HCT116 (cell line): ENCODE data around the gene B3GNT4. TPM values are rescaled to one million over a fixed set of nuclear protein-coding genes. Genes with fewer than 3 reads are reported as not detected.

ENCODE experiments used
- ATAC-seq: fragments of 200-7000 bp; cut with Tn5 transposase; 2 replicates; pipeline ENCODE4 v1.9.1; 2020; ENCODE audit warnings: mild to moderate bottlenecking, moderate library complexity
- BruUV-seq: library from RNA; stranded (reverse); fragments of 400-500 nt; replicated peaks from 2 replicates; lab custom pipeline; 2021; lab: Mats Ljungman, UMichigan
- CTCF ChIA-PET: fragments of 300-600 bp; sonication (Branson Sonifier 250); formaldehyde crosslinking; loops from one replicate; lab custom pipeline; 2021; ENCODE audit warnings: antibody characterized with exemption; lab: Charles Lee
- POLR2A ChIA-PET: fragments of 300-600, 350-600 bp; sonication (Branson Sonifier 250); formaldehyde crosslinking; loops from one replicate; lab custom pipeline; 2021; ENCODE audit warnings: antibody characterized with exemption; lab: Charles Lee
- RAD21 ChIA-PET, 2 experiments: fragments of 300-600 bp; sonication (Branson Sonifier 250); formaldehyde crosslinking; loops; one replicate each; lab custom pipeline; 2023; ENCODE audit warnings: low total read pairs in 2 of 2; ENCODE audit not compliant: uncharacterized antibody in 2 of 2, unreplicated experiment in 2 of 2, low non-redundant PET in 1 of 2; lab: Charles Lee
- DNase-seq: peaks from one replicate; pipeline ENCODE4 v3.0.0-alpha.2; 2010; ENCODE audit warnings: low read depth, low spot score
- H2AFZ ChIP-seq: fragments of 200-600 bp; shearing (Covaris generic), sonication (generic); 2 replicates; pipeline ENCODE4 v1.6.1; 2017; ENCODE audit warnings: low read depth, mixed run types, mixed read lengths, antibody characterized with exemption, low read length; ENCODE audit not compliant: poor library complexity, severe bottlenecking
- H3K27ac ChIP-seq: 2 replicates; pipeline ENCODE4 v1.5.1; 2012; ENCODE audit warnings: low read depth, low read length
- H3K27me3 ChIP-seq: fragments of 200-600 bp; sonication (generic); 2 replicates; pipeline ENCODE4 v1.6.1; 2016; ENCODE audit warnings: mixed run types, low read length, mixed read lengths; ENCODE audit not compliant: insufficient read depth
- H3K36me3 ChIP-seq, 2 experiments: fragments of 200-500 bp in 1 of 2; fragments of 200-600 bp in 1 of 2; sonication (Bioruptor generic) in 1 of 2; sonication (generic) in 1 of 2; 2 replicates each; pipeline versions ENCODE4 v1.5.1 to v1.6.1; 2014 to 2016; ENCODE audit warnings: low read length in 2 of 2, inconsistent platforms in 1 of 2, mixed read lengths in 1 of 2, mixed run types in 1 of 2; ENCODE audit not compliant: insufficient read depth in 2 of 2, control insufficient read depth in 1 of 2
- H3K4me1 ChIP-seq, 2 experiments: fragments of 200-600 bp in 1 of 2; sonication (generic) in 1 of 2; 2 replicates each; pipeline versions ENCODE4 v1.5.1 to v1.6.1; 2012 to 2017; ENCODE audit warnings: low read length in 2 of 2, inconsistent platforms in 1 of 2, mild to moderate bottlenecking in 1 of 2, mixed read lengths in 1 of 2, mixed run types in 1 of 2, moderate library complexity in 1 of 2; ENCODE audit not compliant: insufficient read depth in 2 of 2, control insufficient read depth in 1 of 2
- H3K4me2 ChIP-seq: fragments of 200-600 bp; sonication (generic); 2 replicates; pipeline ENCODE4 v1.6.1; 2017; ENCODE audit warnings: mixed run types, low read length, mixed read lengths
- H3K4me3 ChIP-seq, 2 experiments: fragments of 200-600 bp in 1 of 2; sonication (generic) in 1 of 2; replicated peaks in 1 of 2; 2 replicates each; pipeline ENCODE4 v1.5.1; 2011 to 2016; ENCODE audit warnings: low read length in 2 of 2, control low read depth in 1 of 2, low read depth in 1 of 2, mild to moderate bottlenecking in 1 of 2, mixed read lengths in 1 of 2, mixed run types in 1 of 2
- H3K79me2 ChIP-seq: fragments of 200-600 bp; sonication (generic); 2 replicates; pipeline ENCODE4 v1.6.1; 2017; ENCODE audit warnings: mild to moderate bottlenecking, mixed run types, low read length, moderate library complexity, mixed read lengths; ENCODE audit not compliant: insufficient read depth
- H3K9ac ChIP-seq: fragments of 200-600 bp; sonication (generic); 2 replicates; pipeline ENCODE4 v1.6.1; 2016; ENCODE audit warnings: low read length, mixed read lengths
- H3K9me2 ChIP-seq: fragments of 200-600 bp; sonication (generic), shearing (Covaris generic); 2 replicates; pipeline ENCODE4 v1.6.1; 2017; ENCODE audit warnings: mixed run types, mild to moderate bottlenecking, moderate library complexity; ENCODE audit not compliant: insufficient read depth
- H3K9me3 ChIP-seq, 2 experiments: fragments of 200-500 bp in 1 of 2; fragments of 200-600 bp in 1 of 2; sonication (Bioruptor generic) in 1 of 2; sonication (generic) in 1 of 2; 2 replicates each; pipeline ENCODE4 v1.6.1; 2014 to 2017; ENCODE audit warnings: low read length in 2 of 2, mixed read lengths in 2 of 2, inconsistent platforms in 1 of 2, low read depth in 1 of 2, mild to moderate bottlenecking in 1 of 2, mixed run types in 1 of 2, moderate library complexity in 1 of 2; ENCODE audit not compliant: control insufficient read depth in 1 of 2, insufficient read depth in 1 of 2
- H4K20me1 ChIP-seq: fragments of 200-600 bp; sonication (generic), shearing (Covaris generic); 2 replicates; pipeline ENCODE4 v1.6.1; 2017; ENCODE audit warnings: mixed run types, mild to moderate bottlenecking, moderate library complexity; ENCODE audit not compliant: insufficient read depth
- EGR1 ChIP-seq: IDR thresholded peaks from 2 replicates; pipeline ENCODE4 v1.6.1; 2012; ENCODE audit warnings: low read depth
- ELF1 ChIP-seq: IDR thresholded peaks from 2 replicates; pipeline ENCODE4 v1.6.1; 2012; ENCODE audit warnings: low read depth, borderline replicate concordance
- EZH2 ChIP-seq: fragments of 200-600 bp; sonication (generic); IDR thresholded peaks from 2 replicates; pipeline ENCODE4 v1.6.1; 2017; ENCODE audit warnings: antibody characterized with exemption, mixed run types
- EZH2phosphoT487 ChIP-seq: fragments of 200-600 bp; IDR thresholded peaks from 2 replicates; pipeline ENCODE4 v1.6.1; 2018; ENCODE audit warnings: antibody characterized with exemption, borderline replicate concordance
- FOSL1 ChIP-seq: IDR thresholded peaks from 2 replicates; pipeline ENCODE4 v1.6.1; 2012; ENCODE audit warnings: low read depth
- POLR2A ChIP-seq: IDR thresholded peaks from 2 replicates; pipeline ENCODE4 v1.7.0; 2011; ENCODE audit warnings: borderline replicate concordance; ENCODE audit not compliant: insufficient read depth, insufficient read length; ENCODE audit errors: extremely low read depth
- POLR2AphosphoS5 ChIP-seq: IDR thresholded peaks from 2 replicates; pipeline ENCODE4 v1.6.1; 2011; ENCODE audit warnings: mild to moderate bottlenecking, low read depth, low read length, moderate library complexity
- RAD21 ChIP-seq: IDR thresholded peaks from 2 replicates; pipeline ENCODE4 v1.6.1; 2012; ENCODE audit warnings: low read depth, mild to moderate bottlenecking
- SIN3A ChIP-seq: IDR thresholded peaks from 2 replicates; pipeline ENCODE4 v1.6.1; 2012; ENCODE audit warnings: low read depth
- SP1 ChIP-seq: IDR thresholded peaks from 2 replicates; pipeline ENCODE4 v1.6.1; 2012; ENCODE audit warnings: low read depth
- SRF ChIP-seq: IDR thresholded peaks from 2 replicates; pipeline ENCODE4 v1.6.1; 2012; ENCODE audit warnings: low read depth
- YY1 ChIP-seq: IDR thresholded peaks from 2 replicates; pipeline ENCODE4 v1.6.1; 2011; ENCODE audit warnings: low read length, low read depth, moderate library complexity, mild to moderate bottlenecking; ENCODE audit not compliant: insufficient replicate concordance; ENCODE audit errors: extremely low read depth
- ZFX ChIP-seq: fragments of 450-650 bp; IDR thresholded peaks from 2 replicates; pipeline ENCODE4 v1.6.1; 2017
- ZNF274 ChIP-seq: fragments of 200-500 bp; sonication (Bioruptor generic); IDR thresholded peaks from 2 replicates; pipeline ENCODE4 v1.6.1; 2014; ENCODE audit warnings: mild to moderate bottlenecking, low read depth, low read length, inconsistent platforms
- intact Hi-C: fragments of 100-400 bp; cut with micrococcal nuclease; formaldehyde crosslinking; loops from 2 replicates; pipeline ENCODE4 v1.10.0; 2022
- total RNA-seq: library from RNA; stranded (reverse); gene quantifications from one replicate; pipeline ENCODE4 v1.2.1, GENCODE V29; 2021; ENCODE audit not compliant: unreplicated experiment
- TF ChIP-seq, protein P1 (sequence below): IDR thresholded peaks from 2 replicates; pipeline ENCODE4 v1.6.1; 2012
- TF ChIP-seq, protein P2 (sequence below), 3 experiments: fragments of 200-600 bp in 1 of 3; sonication (generic) in 1 of 3; IDR thresholded peaks in 2 of 3; conservative IDR thresholded peaks in 1 of 3; 2 replicates each; pipeline ENCODE4 v1.5.1; 2012 to 2017; ENCODE audit warnings: low read depth in 2 of 3, low read length in 2 of 3, antibody characterized with exemption in 1 of 3, borderline replicate concordance in 1 of 3, control low read depth in 1 of 3, mild to moderate bottlenecking in 1 of 3, mixed read lengths in 1 of 3, mixed run types in 1 of 3, moderate library complexity in 1 of 3; ENCODE audit not compliant: insufficient read depth in 1 of 3
- TF ChIP-seq, protein P3 (sequence below): IDR thresholded peaks from 2 replicates; pipeline ENCODE4 v1.6.1; 2011; ENCODE audit warnings: mild to moderate bottlenecking, low read length, moderate library complexity; ENCODE audit not compliant: insufficient replicate concordance; ENCODE audit errors: extremely low read depth
- TF ChIP-seq, protein P4 (sequence below): IDR thresholded peaks from 2 replicates; pipeline ENCODE4 v1.6.1; 2012

Gene B3GNT4
- total RNA-seq, 1 experiment from 2014 or later, result 7.1 TPM

DNA sequence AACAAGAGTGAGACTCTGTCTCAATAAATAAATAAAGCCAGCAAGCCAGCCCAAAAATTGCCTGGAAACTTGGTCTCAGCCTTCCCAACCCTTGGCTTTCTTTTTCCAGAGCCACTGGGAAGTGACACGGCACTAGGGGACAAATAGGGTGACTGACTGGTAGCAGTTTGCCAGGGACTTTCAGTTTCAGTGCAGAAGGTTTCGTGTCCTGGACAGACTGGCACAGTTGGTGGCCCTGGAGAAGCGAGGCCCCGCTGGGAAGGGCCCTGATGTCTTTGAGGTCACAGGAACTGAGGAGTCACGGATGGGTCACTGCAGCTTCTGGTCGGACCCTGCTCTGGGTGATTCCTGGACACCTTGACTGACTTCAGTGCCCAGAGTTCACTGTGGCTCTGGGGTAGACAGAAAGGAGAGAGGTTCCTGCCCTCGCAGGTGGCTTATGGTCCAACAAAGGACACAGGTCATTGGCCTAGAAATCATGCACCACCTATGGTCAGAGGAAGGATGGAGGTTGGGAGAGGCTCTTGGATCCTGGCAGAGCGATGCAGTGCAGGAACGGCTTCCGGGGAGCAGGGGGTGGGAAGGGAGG is 17.9 kb upstream of the B3GNT4 start:
- no peak overlapping the region for H3K27ac ChIP-seq
- POLR2A ChIA-PET, result no interaction called here
- H2AFZ ChIP-seq, result no peak overlapping the region
- no peaks in the 10 kb centered on the region for H3K79me2 ChIP-seq
- TF ChIP-seq POLR2AphosphoS5, result no peak
- no peak for TF ChIP-seq ZNF274
- TF ChIP-seq, protein P1, sequence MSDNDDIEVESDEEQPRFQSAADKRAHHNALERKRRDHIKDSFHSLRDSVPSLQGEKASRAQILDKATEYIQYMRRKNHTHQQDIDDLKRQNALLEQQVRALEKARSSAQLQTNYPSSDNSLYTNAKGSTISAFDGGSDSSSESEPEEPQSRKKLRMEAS, result no peak
- no peaks in the 10 kb centered on the region for H3K36me3 ChIP-seq
- no peak overlapping the region for H3K9ac ChIP-seq
- CTCF ChIA-PET, result no interaction called here
- no peaks in the 10 kb centered on the region for H3K4me1 ChIP-seq
- RAD21 ChIA-PET, result no interaction called here
- intact Hi-C loops, result no loop called here
- H3K27me3 ChIP-seq, result no peaks in the 10 kb centered on the region
- no TSS peak for BruUV-seq
- DNase-seq, result no peak
- ATAC-seq, result no peak
- no peaks in the 10 kb centered on the region for H3K9me2 ChIP-seq
- no peaks in the 10 kb centered on the region for H4K20me1 ChIP-seq
- no peak overlapping the region for H3K4me3 ChIP-seq
- no peak overlapping the region for H3K4me2 ChIP-seq
- no peaks in the 10 kb centered on the region for H3K9me3 ChIP-seq

DNA sequence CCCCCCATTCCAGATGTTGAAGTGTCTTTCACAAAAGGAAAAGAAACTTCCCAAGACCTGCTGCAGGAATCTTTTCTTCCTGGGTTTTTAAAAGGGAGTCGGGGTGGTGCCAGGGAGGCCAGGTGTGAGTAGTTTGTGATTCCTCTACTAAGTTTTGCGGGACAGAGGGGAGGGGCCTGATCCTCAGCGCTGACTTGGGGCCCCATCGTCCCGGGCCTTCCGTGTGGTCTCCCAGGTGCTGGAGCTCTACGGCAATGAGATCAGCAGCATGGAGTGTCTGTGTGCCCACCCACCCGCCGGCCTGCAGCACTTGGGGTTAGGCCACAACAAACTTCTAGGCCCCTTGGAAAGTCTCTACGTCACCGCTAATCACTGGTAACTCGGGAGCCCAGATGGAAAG is 16.0 kb upstream of the B3GNT4 start:
- intact Hi-C loops, result no loop called here
- Histone ChIP-seq H3K9me3 (no peaks in the 10 kb centered on the region), H4K20me1 (no peaks in the 10 kb centered on the region), H3K27ac (no peak overlapping the region), H3K79me2 (no peaks in the 10 kb centered on the region), H3K36me3 (no peaks in the 10 kb centered on the region), H3K4me3 (no peak overlapping the region), H3K27me3 (no peaks in the 10 kb centered on the region), H3K9me2 (no peaks in the 10 kb centered on the region), H3K4me1 (no peaks in the 10 kb centered on the region), H2AFZ (no peak overlapping the region), H3K4me2 (no peak overlapping the region), H3K9ac (no peak overlapping the region)
- DNase-seq (no peak), ATAC-seq (no peak)
- ChIA-PET RAD21 (no interaction called here), CTCF (no interaction called here), POLR2A (no interaction called here)
- no TSS peak for BruUV-seq
- TF ChIP-seq, protein P2, sequence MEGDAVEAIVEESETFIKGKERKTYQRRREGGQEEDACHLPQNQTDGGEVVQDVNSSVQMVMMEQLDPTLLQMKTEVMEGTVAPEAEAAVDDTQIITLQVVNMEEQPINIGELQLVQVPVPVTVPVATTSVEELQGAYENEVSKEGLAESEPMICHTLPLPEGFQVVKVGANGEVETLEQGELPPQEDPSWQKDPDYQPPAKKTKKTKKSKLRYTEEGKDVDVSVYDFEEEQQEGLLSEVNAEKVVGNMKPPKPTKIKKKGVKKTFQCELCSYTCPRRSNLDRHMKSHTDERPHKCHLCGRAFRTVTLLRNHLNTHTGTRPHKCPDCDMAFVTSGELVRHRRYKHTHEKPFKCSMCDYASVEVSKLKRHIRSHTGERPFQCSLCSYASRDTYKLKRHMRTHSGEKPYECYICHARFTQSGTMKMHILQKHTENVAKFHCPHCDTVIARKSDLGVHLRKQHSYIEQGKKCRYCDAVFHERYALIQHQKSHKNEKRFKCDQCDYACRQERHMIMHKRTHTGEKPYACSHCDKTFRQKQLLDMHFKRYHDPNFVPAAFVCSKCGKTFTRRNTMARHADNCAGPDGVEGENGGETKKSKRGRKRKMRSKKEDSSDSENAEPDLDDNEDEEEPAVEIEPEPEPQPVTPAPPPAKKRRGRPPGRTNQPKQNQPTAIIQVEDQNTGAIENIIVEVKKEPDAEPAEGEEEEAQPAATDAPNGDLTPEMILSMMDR (IDR thresholded peaks at IDR 0.05 in 2 of 3, conservative IDR thresholded peaks at IDR 0.05 in 1 of 3; ENCODE audit: borderline replicate concordance in 1 of 3, insufficient read depth in 1 of 3, low read depth in 2 of 3, low read length in 2 of 3), result no peak
- TF ChIP-seq ZFX (no peak), FOSL1 (no peak), SP1 (no peak), SRF (no peak), ZNF274 (no peak), YY1 (no peak), ELF1 (no peak), RAD21 (no peak), EZH2 (no peak), EGR1 (no peak), POLR2A (no peak), SIN3A (no peak), EZH2phosphoT487 (no peak)
- TF ChIP-seq, protein P3, sequence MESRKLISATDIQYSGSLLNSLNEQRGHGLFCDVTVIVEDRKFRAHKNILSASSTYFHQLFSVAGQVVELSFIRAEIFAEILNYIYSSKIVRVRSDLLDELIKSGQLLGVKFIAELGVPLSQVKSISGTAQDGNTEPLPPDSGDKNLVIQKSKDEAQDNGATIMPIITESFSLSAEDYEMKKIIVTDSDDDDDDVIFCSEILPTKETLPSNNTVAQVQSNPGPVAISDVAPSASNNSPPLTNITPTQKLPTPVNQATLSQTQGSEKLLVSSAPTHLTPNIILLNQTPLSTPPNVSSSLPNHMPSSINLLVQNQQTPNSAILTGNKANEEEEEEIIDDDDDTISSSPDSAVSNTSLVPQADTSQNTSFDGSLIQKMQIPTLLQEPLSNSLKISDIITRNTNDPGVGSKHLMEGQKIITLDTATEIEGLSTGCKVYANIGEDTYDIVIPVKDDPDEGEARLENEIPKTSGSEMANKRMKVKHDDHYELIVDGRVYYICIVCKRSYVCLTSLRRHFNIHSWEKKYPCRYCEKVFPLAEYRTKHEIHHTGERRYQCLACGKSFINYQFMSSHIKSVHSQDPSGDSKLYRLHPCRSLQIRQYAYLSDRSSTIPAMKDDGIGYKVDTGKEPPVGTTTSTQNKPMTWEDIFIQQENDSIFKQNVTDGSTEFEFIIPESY, result no peak
- TF ChIP-seq, protein P4, sequence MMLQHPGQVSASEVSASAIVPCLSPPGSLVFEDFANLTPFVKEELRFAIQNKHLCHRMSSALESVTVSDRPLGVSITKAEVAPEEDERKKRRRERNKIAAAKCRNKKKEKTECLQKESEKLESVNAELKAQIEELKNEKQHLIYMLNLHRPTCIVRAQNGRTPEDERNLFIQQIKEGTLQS, result no peak
